HCT116 (cell line): ENCODE results near the gene CCDC89. TPM values are rescaled to one million over a fixed set of nuclear protein-coding genes. Genes with fewer than 3 reads are reported as not detected.

Experiments used
- ATAC-seq: fragments of 200-7000 bp; cut with Tn5 transposase; 2 replicates; pipeline ENCODE4 v1.9.1; 2020; ENCODE audit warnings: mild to moderate bottlenecking, moderate library complexity
- BruUV-seq: library from RNA; stranded (reverse); fragments of 400-500 nt; replicated peaks from 2 replicates; lab custom pipeline; 2021; lab: Mats Ljungman, UMichigan
- CTCF ChIA-PET: fragments of 300-600 bp; sonication (Branson Sonifier 250); formaldehyde crosslinking; loops from one replicate; lab custom pipeline; 2021; ENCODE audit warnings: antibody characterized with exemption; lab: Charles Lee
- POLR2A ChIA-PET: fragments of 300-600, 350-600 bp; sonication (Branson Sonifier 250); formaldehyde crosslinking; loops from one replicate; lab custom pipeline; 2021; ENCODE audit warnings: antibody characterized with exemption; lab: Charles Lee
- RAD21 ChIA-PET, 2 experiments: fragments of 300-600 bp; sonication (Branson Sonifier 250); formaldehyde crosslinking; loops; one replicate each; lab custom pipeline; 2023; ENCODE audit warnings: low total read pairs in 2 of 2; ENCODE audit not compliant: uncharacterized antibody in 2 of 2, unreplicated experiment in 2 of 2, low non-redundant PET in 1 of 2; lab: Charles Lee
- DNase-seq: peaks from one replicate; pipeline ENCODE4 v3.0.0-alpha.2; 2010; ENCODE audit warnings: low read depth, low spot score
- H2AFZ ChIP-seq: fragments of 200-600 bp; shearing (Covaris generic), sonication (generic); 2 replicates; pipeline ENCODE4 v1.6.1; 2017; ENCODE audit warnings: low read depth, mixed run types, mixed read lengths, antibody characterized with exemption, low read length; ENCODE audit not compliant: poor library complexity, severe bottlenecking
- H3K27ac ChIP-seq: 2 replicates; pipeline ENCODE4 v1.5.1; 2012; ENCODE audit warnings: low read depth, low read length
- H3K27me3 ChIP-seq: fragments of 200-600 bp; sonication (generic); 2 replicates; pipeline ENCODE4 v1.6.1; 2016; ENCODE audit warnings: mixed run types, low read length, mixed read lengths; ENCODE audit not compliant: insufficient read depth
- H3K36me3 ChIP-seq, 2 experiments: fragments of 200-500 bp in 1 of 2; fragments of 200-600 bp in 1 of 2; sonication (Bioruptor generic) in 1 of 2; sonication (generic) in 1 of 2; 2 replicates each; pipeline versions ENCODE4 v1.5.1 to v1.6.1; 2014 to 2016; ENCODE audit warnings: low read length in 2 of 2, inconsistent platforms in 1 of 2, mixed read lengths in 1 of 2, mixed run types in 1 of 2; ENCODE audit not compliant: insufficient read depth in 2 of 2, control insufficient read depth in 1 of 2
- H3K4me1 ChIP-seq, 2 experiments: fragments of 200-600 bp in 1 of 2; sonication (generic) in 1 of 2; 2 replicates each; pipeline versions ENCODE4 v1.5.1 to v1.6.1; 2012 to 2017; ENCODE audit warnings: low read length in 2 of 2, inconsistent platforms in 1 of 2, mild to moderate bottlenecking in 1 of 2, mixed read lengths in 1 of 2, mixed run types in 1 of 2, moderate library complexity in 1 of 2; ENCODE audit not compliant: insufficient read depth in 2 of 2, control insufficient read depth in 1 of 2
- H3K4me2 ChIP-seq: fragments of 200-600 bp; sonication (generic); 2 replicates; pipeline ENCODE4 v1.6.1; 2017; ENCODE audit warnings: mixed run types, low read length, mixed read lengths
- H3K4me3 ChIP-seq, 2 experiments: fragments of 200-600 bp in 1 of 2; sonication (generic) in 1 of 2; replicated peaks in 1 of 2; 2 replicates each; pipeline ENCODE4 v1.5.1; 2011 to 2016; ENCODE audit warnings: low read length in 2 of 2, control low read depth in 1 of 2, low read depth in 1 of 2, mild to moderate bottlenecking in 1 of 2, mixed read lengths in 1 of 2, mixed run types in 1 of 2
- H3K79me2 ChIP-seq: fragments of 200-600 bp; sonication (generic); 2 replicates; pipeline ENCODE4 v1.6.1; 2017; ENCODE audit warnings: mild to moderate bottlenecking, mixed run types, low read length, moderate library complexity, mixed read lengths; ENCODE audit not compliant: insufficient read depth
- H3K9ac ChIP-seq: fragments of 200-600 bp; sonication (generic); 2 replicates; pipeline ENCODE4 v1.6.1; 2016; ENCODE audit warnings: low read length, mixed read lengths
- H3K9me2 ChIP-seq: fragments of 200-600 bp; sonication (generic), shearing (Covaris generic); 2 replicates; pipeline ENCODE4 v1.6.1; 2017; ENCODE audit warnings: mixed run types, mild to moderate bottlenecking, moderate library complexity; ENCODE audit not compliant: insufficient read depth
- H3K9me3 ChIP-seq, 2 experiments: fragments of 200-500 bp in 1 of 2; fragments of 200-600 bp in 1 of 2; sonication (Bioruptor generic) in 1 of 2; sonication (generic) in 1 of 2; 2 replicates each; pipeline ENCODE4 v1.6.1; 2014 to 2017; ENCODE audit warnings: low read length in 2 of 2, mixed read lengths in 2 of 2, inconsistent platforms in 1 of 2, low read depth in 1 of 2, mild to moderate bottlenecking in 1 of 2, mixed run types in 1 of 2, moderate library complexity in 1 of 2; ENCODE audit not compliant: control insufficient read depth in 1 of 2, insufficient read depth in 1 of 2
- H4K20me1 ChIP-seq: fragments of 200-600 bp; sonication (generic), shearing (Covaris generic); 2 replicates; pipeline ENCODE4 v1.6.1; 2017; ENCODE audit warnings: mixed run types, mild to moderate bottlenecking, moderate library complexity; ENCODE audit not compliant: insufficient read depth
- EGR1 ChIP-seq: IDR thresholded peaks from 2 replicates; pipeline ENCODE4 v1.6.1; 2012; ENCODE audit warnings: low read depth
- EZH2phosphoT487 ChIP-seq: fragments of 200-600 bp; IDR thresholded peaks from 2 replicates; pipeline ENCODE4 v1.6.1; 2018; ENCODE audit warnings: antibody characterized with exemption, borderline replicate concordance
- FOSL1 ChIP-seq: IDR thresholded peaks from 2 replicates; pipeline ENCODE4 v1.6.1; 2012; ENCODE audit warnings: low read depth
- POLR2A ChIP-seq: IDR thresholded peaks from 2 replicates; pipeline ENCODE4 v1.7.0; 2011; ENCODE audit warnings: borderline replicate concordance; ENCODE audit not compliant: insufficient read depth, insufficient read length; ENCODE audit errors: extremely low read depth
- POLR2AphosphoS5 ChIP-seq: IDR thresholded peaks from 2 replicates; pipeline ENCODE4 v1.6.1; 2011; ENCODE audit warnings: mild to moderate bottlenecking, low read depth, low read length, moderate library complexity
- SP1 ChIP-seq: IDR thresholded peaks from 2 replicates; pipeline ENCODE4 v1.6.1; 2012; ENCODE audit warnings: low read depth
- TCF7L2 ChIP-seq: IDR thresholded peaks from 2 replicates; pipeline ENCODE4 v1.7.0; 2011; ENCODE audit warnings: borderline replicate concordance, inconsistent platforms; ENCODE audit not compliant: insufficient read depth, insufficient read length; ENCODE audit errors: extremely low read depth
- YY1 ChIP-seq: IDR thresholded peaks from 2 replicates; pipeline ENCODE4 v1.6.1; 2011; ENCODE audit warnings: low read length, low read depth, moderate library complexity, mild to moderate bottlenecking; ENCODE audit not compliant: insufficient replicate concordance; ENCODE audit errors: extremely low read depth
- ZFX ChIP-seq: fragments of 450-650 bp; IDR thresholded peaks from 2 replicates; pipeline ENCODE4 v1.6.1; 2017
- ZNF274 ChIP-seq: fragments of 200-500 bp; sonication (Bioruptor generic); IDR thresholded peaks from 2 replicates; pipeline ENCODE4 v1.6.1; 2014; ENCODE audit warnings: mild to moderate bottlenecking, low read depth, low read length, inconsistent platforms
- intact Hi-C: fragments of 100-400 bp; cut with micrococcal nuclease; formaldehyde crosslinking; loops from 2 replicates; pipeline ENCODE4 v1.10.0; 2022
- total RNA-seq: library from RNA; stranded (reverse); gene quantifications from one replicate; pipeline ENCODE4 v1.2.1, GENCODE V29; 2021; ENCODE audit not compliant: unreplicated experiment
- TF ChIP-seq, protein P1 (sequence below): IDR thresholded peaks from 2 replicates; pipeline ENCODE4 v1.6.1; 2012
- TF ChIP-seq, protein P2 (sequence below): IDR thresholded peaks from 2 replicates; pipeline ENCODE4 v1.6.1; 2012
- TF ChIP-seq, protein P3 (sequence below), 3 experiments: fragments of 200-600 bp in 1 of 3; sonication (generic) in 1 of 3; IDR thresholded peaks in 2 of 3; conservative IDR thresholded peaks in 1 of 3; 2 replicates each; pipeline ENCODE4 v1.5.1; 2012 to 2017; ENCODE audit warnings: low read depth in 2 of 3, low read length in 2 of 3, antibody characterized with exemption in 1 of 3, borderline replicate concordance in 1 of 3, control low read depth in 1 of 3, mild to moderate bottlenecking in 1 of 3, mixed read lengths in 1 of 3, mixed run types in 1 of 3, moderate library complexity in 1 of 3; ENCODE audit not compliant: insufficient read depth in 1 of 3
- TF ChIP-seq, protein P4 (sequence below): IDR thresholded peaks from 2 replicates; pipeline ENCODE4 v1.6.1; 2012; ENCODE audit warnings: low read depth

CCDC89 gene
- total RNA-seq, 1 experiment from 2014 or later = 0.22 TPM

DNA sequence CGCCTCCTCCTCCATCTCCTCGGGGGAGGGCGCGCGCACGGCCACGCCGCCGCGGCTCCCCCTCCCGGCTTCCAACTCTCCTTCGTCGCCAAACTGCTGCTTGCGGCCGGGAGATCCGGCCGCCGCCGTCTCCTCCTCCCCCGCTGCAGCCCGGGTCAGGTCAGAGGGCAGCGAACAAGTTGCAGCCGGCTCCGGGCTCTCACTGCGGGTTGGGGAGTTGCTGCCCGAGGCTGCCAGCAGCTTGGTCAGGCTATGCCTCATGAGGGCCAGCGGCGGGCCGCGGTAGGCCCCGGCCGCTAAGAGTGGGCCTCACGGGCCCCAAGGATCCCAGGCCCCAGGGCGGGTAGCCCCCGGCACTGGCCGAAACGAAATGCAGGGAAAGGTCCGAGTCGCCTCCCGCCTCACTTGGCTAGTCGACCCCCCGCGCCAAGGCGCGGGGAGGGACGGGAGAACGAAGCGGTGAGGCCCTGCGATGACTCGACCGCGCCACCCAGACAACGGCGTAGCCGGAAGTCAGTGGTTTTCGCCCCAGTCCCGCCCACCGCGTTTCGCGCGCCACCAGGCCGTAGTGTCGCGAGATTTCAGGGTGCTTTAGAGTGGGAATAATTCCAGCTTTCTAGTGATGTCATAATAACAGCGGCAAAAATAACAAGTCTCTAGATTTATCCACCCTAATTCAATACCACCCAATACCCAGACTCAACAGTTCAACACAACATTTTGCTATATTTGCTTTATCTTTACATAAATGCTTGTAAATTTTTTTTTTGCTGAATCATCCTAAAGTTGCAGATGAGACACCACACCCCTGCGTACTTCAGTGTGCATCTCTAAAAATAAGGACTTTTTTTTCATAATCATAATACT, 21.1 kb downstream of the CCDC89 start, which contains the start of gene CREBZF (continued):
- TF ChIP-seq SP1 (peak; percentile 55), EZH2phosphoT487 (no peak), YY1 (no peak)
- TF ChIP-seq, protein P1, sequence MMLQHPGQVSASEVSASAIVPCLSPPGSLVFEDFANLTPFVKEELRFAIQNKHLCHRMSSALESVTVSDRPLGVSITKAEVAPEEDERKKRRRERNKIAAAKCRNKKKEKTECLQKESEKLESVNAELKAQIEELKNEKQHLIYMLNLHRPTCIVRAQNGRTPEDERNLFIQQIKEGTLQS = no peak
- TF ChIP-seq, all 23 proteins: peak for 10

DNA sequence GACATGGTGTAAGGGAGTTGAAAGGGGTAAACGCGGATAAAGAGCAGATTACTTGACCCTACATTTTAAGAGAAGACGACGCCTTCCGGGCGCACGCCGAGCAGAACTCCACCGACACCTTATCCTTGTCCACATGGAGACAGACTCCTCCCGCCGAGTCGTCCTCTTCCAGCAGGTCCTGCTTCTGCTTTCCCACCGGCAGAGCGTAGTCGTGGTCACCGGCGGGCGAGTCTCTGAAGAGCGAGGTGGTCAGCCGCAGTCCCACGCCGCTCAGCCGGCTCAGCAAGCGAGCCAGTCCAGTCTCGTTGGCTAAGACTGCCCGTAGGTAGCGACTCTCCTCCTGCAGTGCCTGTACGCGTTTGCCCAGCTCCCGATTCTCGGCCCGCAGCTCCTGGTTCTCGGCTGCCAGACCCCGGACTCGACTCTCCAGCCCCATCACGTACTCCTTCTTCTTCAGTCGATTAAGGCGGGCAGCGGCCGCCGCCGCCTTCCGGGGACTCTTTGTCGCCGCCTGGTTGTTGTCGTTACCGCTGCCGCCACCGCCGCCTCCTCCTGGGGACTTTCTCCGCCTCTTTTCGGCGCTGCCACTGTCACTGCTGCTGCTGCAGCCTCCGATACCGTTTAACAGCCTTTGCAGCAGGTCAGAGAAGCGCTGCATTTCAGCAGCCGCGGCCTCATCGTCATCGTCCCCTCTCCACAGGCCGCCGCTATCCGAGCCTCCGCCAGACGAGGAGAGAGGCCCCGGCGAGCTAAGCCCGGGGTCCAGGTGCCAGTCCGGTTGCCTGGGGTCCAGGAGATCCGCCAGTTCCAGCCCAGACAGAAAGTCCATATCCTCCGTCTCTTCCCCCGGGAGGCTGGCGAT, 22.0 kb downstream of the CCDC89 start:
- CTCF ChIA-PET = no interaction called here
- Histone ChIP-seq H3K9me2 (no peaks in the 10 kb centered on the region), H3K27me3 (no peaks in the 10 kb centered on the region), H3K4me1 (peaks cover 6 to 23% of the 10 kb centered on the region in 2 experiments; a peak in 3 of 4 replicates), H4K20me1 (peaks cover 43% of the 10 kb centered on the region; the same call in 1 of the 2 replicates), H2AFZ (no peak overlapping the region), H3K4me2 (peak overlapping the region; percentile 88), H3K27ac (peak overlapping the region; percentile 94), H3K4me3 (peak overlapping the region; percentile 82 to 91), H3K9me3 (no peaks in the 10 kb centered on the region), H3K36me3 (peaks cover 27 to 31% of the 10 kb centered on the region in 2 experiments), H3K79me2 (peaks cover 59% of the 10 kb centered on the region), H3K9ac (peak overlapping the region; percentile 96)
- RAD21 ChIA-PET = no interaction called here
- intact Hi-C loops = loop anchor here (2.0 kb wide), 2 partner anchors 35 to 163 kb away; partner anchors contain the start of gene TMEM126B
- BruUV-seq = no TSS peak
- POLR2A ChIA-PET = interaction anchor here (1.4 to 2.5 kb wide), 2 partner anchors 14 to 36 kb away, joined by 4 to 9 read pairs; partner anchors contain the start of gene DLG2
- peak; percentile 48 for DNase-seq
- peak; percentile 58 for ATAC-seq
- TF ChIP-seq, protein P2, sequence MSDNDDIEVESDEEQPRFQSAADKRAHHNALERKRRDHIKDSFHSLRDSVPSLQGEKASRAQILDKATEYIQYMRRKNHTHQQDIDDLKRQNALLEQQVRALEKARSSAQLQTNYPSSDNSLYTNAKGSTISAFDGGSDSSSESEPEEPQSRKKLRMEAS = no peak
- no peak for TF ChIP-seq EGR1
- TF ChIP-seq ZFX = no peak
- peak; percentile 35 for TF ChIP-seq POLR2AphosphoS5
- TF ChIP-seq FOSL1 = no peak
- TF ChIP-seq EZH2phosphoT487 = no peak
- TF ChIP-seq, protein P3, sequence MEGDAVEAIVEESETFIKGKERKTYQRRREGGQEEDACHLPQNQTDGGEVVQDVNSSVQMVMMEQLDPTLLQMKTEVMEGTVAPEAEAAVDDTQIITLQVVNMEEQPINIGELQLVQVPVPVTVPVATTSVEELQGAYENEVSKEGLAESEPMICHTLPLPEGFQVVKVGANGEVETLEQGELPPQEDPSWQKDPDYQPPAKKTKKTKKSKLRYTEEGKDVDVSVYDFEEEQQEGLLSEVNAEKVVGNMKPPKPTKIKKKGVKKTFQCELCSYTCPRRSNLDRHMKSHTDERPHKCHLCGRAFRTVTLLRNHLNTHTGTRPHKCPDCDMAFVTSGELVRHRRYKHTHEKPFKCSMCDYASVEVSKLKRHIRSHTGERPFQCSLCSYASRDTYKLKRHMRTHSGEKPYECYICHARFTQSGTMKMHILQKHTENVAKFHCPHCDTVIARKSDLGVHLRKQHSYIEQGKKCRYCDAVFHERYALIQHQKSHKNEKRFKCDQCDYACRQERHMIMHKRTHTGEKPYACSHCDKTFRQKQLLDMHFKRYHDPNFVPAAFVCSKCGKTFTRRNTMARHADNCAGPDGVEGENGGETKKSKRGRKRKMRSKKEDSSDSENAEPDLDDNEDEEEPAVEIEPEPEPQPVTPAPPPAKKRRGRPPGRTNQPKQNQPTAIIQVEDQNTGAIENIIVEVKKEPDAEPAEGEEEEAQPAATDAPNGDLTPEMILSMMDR (IDR thresholded peaks at IDR 0.05 in 2 of 3, conservative IDR thresholded peaks at IDR 0.05 in 1 of 3; ENCODE audit: borderline replicate concordance in 1 of 3, insufficient read depth in 1 of 3, low read depth in 2 of 3, low read length in 2 of 3) = peak; percentile 25 to 58 (median 54); a peak in 5 of 6 replicates
- TF ChIP-seq, protein P1 = no peak
- no peak for TF ChIP-seq POLR2A
- no peak for TF ChIP-seq TCF7L2
- TF ChIP-seq SP1 = no peak
- TF ChIP-seq, protein P4, sequence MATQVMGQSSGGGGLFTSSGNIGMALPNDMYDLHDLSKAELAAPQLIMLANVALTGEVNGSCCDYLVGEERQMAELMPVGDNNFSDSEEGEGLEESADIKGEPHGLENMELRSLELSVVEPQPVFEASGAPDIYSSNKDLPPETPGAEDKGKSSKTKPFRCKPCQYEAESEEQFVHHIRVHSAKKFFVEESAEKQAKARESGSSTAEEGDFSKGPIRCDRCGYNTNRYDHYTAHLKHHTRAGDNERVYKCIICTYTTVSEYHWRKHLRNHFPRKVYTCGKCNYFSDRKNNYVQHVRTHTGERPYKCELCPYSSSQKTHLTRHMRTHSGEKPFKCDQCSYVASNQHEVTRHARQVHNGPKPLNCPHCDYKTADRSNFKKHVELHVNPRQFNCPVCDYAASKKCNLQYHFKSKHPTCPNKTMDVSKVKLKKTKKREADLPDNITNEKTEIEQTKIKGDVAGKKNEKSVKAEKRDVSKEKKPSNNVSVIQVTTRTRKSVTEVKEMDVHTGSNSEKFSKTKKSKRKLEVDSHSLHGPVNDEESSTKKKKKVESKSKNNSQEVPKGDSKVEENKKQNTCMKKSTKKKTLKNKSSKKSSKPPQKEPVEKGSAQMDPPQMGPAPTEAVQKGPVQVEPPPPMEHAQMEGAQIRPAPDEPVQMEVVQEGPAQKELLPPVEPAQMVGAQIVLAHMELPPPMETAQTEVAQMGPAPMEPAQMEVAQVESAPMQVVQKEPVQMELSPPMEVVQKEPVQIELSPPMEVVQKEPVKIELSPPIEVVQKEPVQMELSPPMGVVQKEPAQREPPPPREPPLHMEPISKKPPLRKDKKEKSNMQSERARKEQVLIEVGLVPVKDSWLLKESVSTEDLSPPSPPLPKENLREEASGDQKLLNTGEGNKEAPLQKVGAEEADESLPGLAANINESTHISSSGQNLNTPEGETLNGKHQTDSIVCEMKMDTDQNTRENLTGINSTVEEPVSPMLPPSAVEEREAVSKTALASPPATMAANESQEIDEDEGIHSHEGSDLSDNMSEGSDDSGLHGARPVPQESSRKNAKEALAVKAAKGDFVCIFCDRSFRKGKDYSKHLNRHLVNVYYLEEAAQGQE = no peak
- TF ChIP-seq ZNF274 = no peak
